ENCODE data around the gene SLC29A1. TPM values are rescaled to one million over a fixed set of nuclear protein-coding genes. Genes with fewer than 3 reads are reported as not detected.
A peak's percentile ranks its signal among the peaks of the same experiment; 100 is the strongest.

The SLC29A1 gene
- total RNA-seq, 1 experiment from 2014 or later: 81.3 TPM

- Histone ChIP-seq H3K36me3 (ENCODE audit: control insufficient read depth, insufficient read depth, low read length) (no peaks in the 10 kb centered on the region), H3K4me1 (peaks cover 17% of the 10 kb centered on the region), H3K27me3 (replicated peaks; ENCODE audit: control insufficient read depth, insufficient read depth, low read length) (no peaks in the 10 kb centered on the region), H3K9me3 (no peaks in the 10 kb centered on the region), H3K4me3 (ENCODE audit: low read depth, low read length) (no peak overlapping the region)
- no peaks in the 10 kb centered on the region for H3K9me3 Mint-ChIP-seq (ENCODE audit: unreplicated experiment)
- H3K4me3 Mint-ChIP-seq (ENCODE audit: unreplicated experiment): no peak overlapping the region
- DNase-seq: no peak
- POLR2A ChIA-PET: interaction anchor here (2.5 kb wide), 1 partner anchor 30 kb away, joined by 14 read pairs; the partner anchor contains the start of gene HSP90AB1
- no TSS peak for BruUV-seq (replicated peaks)
- no peak for TF ChIP-seq CTCF (IDR thresholded peaks at IDR 0.05; ENCODE audit: insufficient read depth in 1 of 2, low read depth in 1 of 2, low read length in 1 of 2, severe bottlenecking in 1 of 2, unreplicated experiment in 1 of 2)
- peaks cover 10% of the 10 kb centered on the region for H3K4me1 Mint-ChIP-seq (ENCODE audit: low read depth, unreplicated experiment)
- H3K36me3 Mint-ChIP-seq (ENCODE audit: insufficient read depth, unreplicated experiment): peaks cover 7% of the 10 kb centered on the region
- no peaks in the 10 kb centered on the region for H3K27me3 Mint-ChIP-seq (ENCODE audit: insufficient read depth, unreplicated experiment)
- intact Hi-C loops (cut with micrococcal nuclease; ENCODE audit: unreplicated experiment): loop anchor here (1.0 kb wide), 1 partner anchor 13 kb away; no protein-coding TSS in a partner anchor
- H3K27ac Mint-ChIP-seq (ENCODE audit: unreplicated experiment): no peak overlapping the region
- CTCF ChIA-PET: no interaction called here
Observed at GRCh38 chr6:44217332-44218143, 5.9 kb upstream of the SLC29A1 start.

GRCh38 chr6:44219053-44219814, 4.2 kb upstream of the SLC29A1 start:
- Mint-ChIP-seq H3K27me3 (ENCODE audit: insufficient read depth, unreplicated experiment) (no peaks in the 10 kb centered on the region), H3K4me3 (ENCODE audit: unreplicated experiment) (peak overlapping the region; percentile 85), H3K36me3 (ENCODE audit: insufficient read depth, unreplicated experiment) (peaks cover 12% of the 10 kb centered on the region), H3K9me3 (ENCODE audit: unreplicated experiment) (no peaks in the 10 kb centered on the region), H3K4me1 (ENCODE audit: low read depth, unreplicated experiment) (peaks cover 16% of the 10 kb centered on the region), H3K27ac (ENCODE audit: unreplicated experiment) (peak overlapping the region; percentile 92)
- BruUV-seq (replicated peaks): no TSS peak
- Histone ChIP-seq H3K4me3 (ENCODE audit: low read depth, low read length) (peak overlapping the region; percentile 61), H3K27me3 (replicated peaks; ENCODE audit: control insufficient read depth, insufficient read depth, low read length) (no peaks in the 10 kb centered on the region), H3K9me3 (no peaks in the 10 kb centered on the region), H3K4me1 (peaks cover 23% of the 10 kb centered on the region), H3K36me3 (ENCODE audit: control insufficient read depth, insufficient read depth, low read length) (no peaks in the 10 kb centered on the region)
- peak; percentile 89 to 94 for DNase-seq
- TF ChIP-seq CTCF (IDR thresholded peaks at IDR 0.05; ENCODE audit: insufficient read depth in 1 of 2, low read depth in 1 of 2, low read length in 1 of 2, severe bottlenecking in 1 of 2, unreplicated experiment in 1 of 2): no peak
- intact Hi-C loops (cut with micrococcal nuclease; ENCODE audit: unreplicated experiment): no loop called here
- CTCF ChIA-PET: interaction anchor here (0.7 to 1.7 kb wide), 11 partner anchors 15 to 119 kb away, joined by 3 to 9 read pairs (median 6); no protein-coding TSS in a partner anchor
- POLR2A ChIA-PET: interaction anchor here (0.5 to 2.5 kb wide), 5 partner anchors 18 to 168 kb away, joined by 3 to 14 read pairs (median 3); partner anchors contain the start of genes CDC5L and HSP90AB1
